PFSK-1 (cell line): ENCODE results near the gene STX7.

Experiments used
- FOXP2 ChIP-seq: optimal IDR thresholded peaks from 2 replicates; pipeline ENCODE3; 2011; ENCODE audit warnings: borderline replicate concordance, control low read depth, inconsistent platforms; ENCODE audit not compliant: insufficient read depth; ENCODE audit errors: extremely low read length, extremely low read depth
- POLR2AphosphoS5 ChIP-seq: IDR thresholded peaks from 2 replicates; pipeline ENCODE4 v1.6.1; 2012; ENCODE audit warnings: low read depth, mild to moderate bottlenecking, control low read depth, low read length, moderate library complexity
- REST ChIP-seq, 2 experiments: IDR thresholded peaks; 2 replicates each; pipeline versions ENCODE4 v1.6.1 to v1.8.0; 2011 to 2012; ENCODE audit warnings: low read depth in 2 of 2, low read length in 2 of 2, control low read depth in 1 of 2, inconsistent platforms in 1 of 2, mild to moderate bottlenecking in 1 of 2, moderate library complexity in 1 of 2; ENCODE audit not compliant: insufficient read depth in 1 of 2
- SIN3A ChIP-seq: IDR thresholded peaks from 2 replicates; pipeline ENCODE4 v1.6.1; 2012; ENCODE audit warnings: mild to moderate bottlenecking, low read length, moderate library complexity, borderline replicate concordance; ENCODE audit not compliant: insufficient read depth
- TAF1 ChIP-seq: IDR thresholded peaks from 2 replicates; pipeline ENCODE4 v1.6.1; 2012; ENCODE audit warnings: low read length, control low read depth, borderline replicate concordance; ENCODE audit not compliant: insufficient read depth

The STX7 gene

GRCh38 chr6:132443206-132443605 lies 69.7 kb downstream of the STX7 start:
- no peak for TF ChIP-seq REST (IDR thresholded peaks at IDR 0.05; ENCODE audit: insufficient read depth in 1 of 2, low read depth in 2 of 2, low read length in 2 of 2)
- no peak for TF ChIP-seq FOXP2
- TF ChIP-seq TAF1: no peak
- TF ChIP-seq SIN3A: no peak

- TF ChIP-seq SIN3A (no peak), TAF1 (no peak), REST (IDR thresholded peaks at IDR 0.05; ENCODE audit: insufficient read depth in 1 of 2, low read depth in 2 of 2, low read length in 2 of 2) (no peak), FOXP2 (no peak), POLR2AphosphoS5 (no peak)
Measured at GRCh38 chr6:132430110-132430509, 82.8 kb downstream of the STX7 start.

GRCh38 chr6:132425176-132425575 lies 87.7 kb downstream of the STX7 start:
- TF ChIP-seq TAF1 (no peak), SIN3A (no peak), FOXP2 (no peak), REST (IDR thresholded peaks at IDR 0.05; ENCODE audit: insufficient read depth in 1 of 2, low read depth in 2 of 2, low read length in 2 of 2) (no peak), POLR2AphosphoS5 (no peak)

- TF ChIP-seq FOXP2: no peak
- TF ChIP-seq REST (IDR thresholded peaks at IDR 0.05; ENCODE audit: insufficient read depth in 1 of 2, low read depth in 2 of 2, low read length in 2 of 2): no peak
- TF ChIP-seq TAF1: no peak
- TF ChIP-seq POLR2AphosphoS5: no peak
- no peak for TF ChIP-seq SIN3A
Measured at GRCh38 chr6:132423839-132424238, 89.1 kb downstream of the STX7 start.

- no peak for TF ChIP-seq TAF1
- no peak for TF ChIP-seq REST (IDR thresholded peaks at IDR 0.05; ENCODE audit: insufficient read depth in 1 of 2, low read depth in 2 of 2, low read length in 2 of 2)
- no peak for TF ChIP-seq SIN3A
- TF ChIP-seq FOXP2: no peak
- no peak for TF ChIP-seq POLR2AphosphoS5
Measured at GRCh38 chr6:132418235-132418965, 94.5 kb downstream of the STX7 start.
